GM12878 (cell line): Measurements from ENCODE around the gene SLC37A1. TPM values are rescaled to one million over a fixed set of nuclear protein-coding genes. Genes with fewer than 3 reads are reported as not detected.

Experiments used
- ATF2 ChIP-seq: IDR thresholded peaks from 2 replicates; pipeline ENCODE4 v1.6.1; 2012; ENCODE audit warnings: low read length, inconsistent platforms
- ATF7 ChIP-seq: fragments of 450-650 bp; IDR thresholded peaks from 2 replicates; pipeline ENCODE4 v1.6.1; 2016; ENCODE audit warnings: low read depth, mild to moderate bottlenecking
- CBFB ChIP-seq: IDR thresholded peaks from 2 replicates; pipeline ENCODE4 v1.6.1; 2016; ENCODE audit warnings: antibody characterized with exemption, low read depth
- CBX3 ChIP-seq: fragments of 200-600 bp; sonication (generic); IDR thresholded peaks from 2 replicates; pipeline ENCODE4 v1.6.1; 2016; ENCODE audit warnings: low read depth, borderline replicate concordance
- CREM ChIP-seq: IDR thresholded peaks from 2 replicates; pipeline ENCODE4 v1.6.1; 2014; ENCODE audit warnings: antibody characterized with exemption, low read depth
- EZH2 ChIP-seq: IDR thresholded peaks from 2 replicates; pipeline ENCODE4 v1.6.1; 2012; ENCODE audit warnings: low read depth, mild to moderate bottlenecking, control low read depth, inconsistent platforms, low read length, borderline replicate concordance; ENCODE audit not compliant: control insufficient read depth
- GABPA ChIP-seq: IDR thresholded peaks from 2 replicates; pipeline ENCODE4 v1.6.1; 2014; ENCODE audit warnings: antibody characterized with exemption, low read depth, mild to moderate bottlenecking, inconsistent platforms
- GATAD2B ChIP-seq: fragments of 450-650 bp; conservative IDR thresholded peaks from 2 replicates; pipeline ENCODE4 v1.6.1; 2017; ENCODE audit warnings: low read depth, mild to moderate bottlenecking, moderate library complexity
- HDAC6 ChIP-seq: fragments of 200-600 bp; sonication (generic); IDR thresholded peaks from one replicate; pipeline ENCODE4 v1.8.0; 2017; ENCODE audit warnings: antibody characterized with exemption; ENCODE audit not compliant: unreplicated experiment
- IKZF1 ChIP-seq: fragments of 450-650 bp; conservative IDR thresholded peaks from 2 replicates; pipeline ENCODE4 v1.6.1; 2017; ENCODE audit warnings: antibody characterized with exemption, mild to moderate bottlenecking
- IKZF2 ChIP-seq, 2 experiments: fragments of 450-650 bp; IDR thresholded peaks; 2 replicates each; pipeline ENCODE4 v1.6.1; 2017; ENCODE audit warnings: mild to moderate bottlenecking in 2 of 2, moderate library complexity in 2 of 2
- JUNB ChIP-seq: IDR thresholded peaks from 2 replicates; pipeline ENCODE4 v1.6.1; 2016; ENCODE audit warnings: antibody characterized with exemption, mild to moderate bottlenecking
- MAX ChIP-seq: IDR thresholded peaks from 2 replicates; pipeline ENCODE4 v1.6.1; 2012; ENCODE audit warnings: low read depth, low read length, improper control_type of control experiment
- NBN ChIP-seq: fragments of 450-650 bp; IDR thresholded peaks from 2 replicates; pipeline ENCODE4 v1.6.1; 2016
- NR2F1 ChIP-seq: fragments of 450-650 bp; conservative IDR thresholded peaks from 2 replicates; pipeline ENCODE4 v1.6.1; 2017; ENCODE audit warnings: mild to moderate bottlenecking
- PAX5 ChIP-seq: IDR thresholded peaks from 2 replicates; pipeline ENCODE4 v1.6.1; 2011; ENCODE audit warnings: low read depth, low read length, borderline replicate concordance
- STAT3 ChIP-seq: IDR thresholded peaks from 2 replicates; pipeline ENCODE4 v1.6.1; 2011; ENCODE audit warnings: low read depth, low read length, improper control_type of control experiment
- SUZ12 ChIP-seq: fragments of 200-600 bp; sonication (generic); IDR thresholded peaks from one replicate; pipeline ENCODE4 v1.6.1; 2018; ENCODE audit warnings: antibody characterized with exemption, mild to moderate bottlenecking; ENCODE audit not compliant: unreplicated experiment
- TCF3 ChIP-seq: IDR thresholded peaks from 2 replicates; pipeline ENCODE4 v1.6.1; 2012; ENCODE audit warnings: low read depth, mild to moderate bottlenecking, low read length, borderline replicate concordance; ENCODE audit not compliant: insufficient read depth
- ZBTB40 ChIP-seq: fragments of 450-650 bp; IDR thresholded peaks from 2 replicates; pipeline ENCODE4 v1.6.1; 2016; ENCODE audit warnings: mild to moderate bottlenecking, moderate library complexity, borderline replicate concordance
- ZNF24 ChIP-seq: fragments of 450-650 bp; IDR thresholded peaks from 2 replicates; pipeline ENCODE4 v1.6.1; 2017; ENCODE audit warnings: antibody characterized with exemption, mild to moderate bottlenecking
- polyA plus RNA-seq, 11 experiments: library from polyadenylated mRNA; depleted of rRNA in 4 of 11; unstranded in 6 of 11; stranded (reverse) in 5 of 11; fragments of >200 nt; fragmentation: Nextera tagmentation in 4 of 11; fragmentation: Illumina TruSeq in 1 of 11; extraction: Ambion mirVana in 4 of 11; extraction: Trizol in 1 of 11; gene quantifications; 1 replicate in 1 of 11; 2 replicates in 10 of 11; pipeline versions ENCODE4 v1.2.1 to v1.2.3, GENCODE V29; 2011 to 2016; ENCODE audit warnings: inconsistent platforms in 2 of 11, missing spikeins in 2 of 11, low read depth in 1 of 11
- total RNA-seq, 4 experiments: library from RNA; depleted of rRNA in 3 of 4; stranded (reverse); fragments of >200 nt in 3 of 4; fragmentation: Illumina TruSeq in 1 of 4; extraction: Trizol in 1 of 4; gene quantifications; 2 replicates each; pipeline versions ENCODE4 v1.2.1 to v1.2.3, GENCODE V29; 2013 to 2021
- TF ChIP-seq, protein P1 (sequence below): fragments of 450-650 bp; IDR thresholded peaks from 2 replicates; pipeline ENCODE4 v1.6.1; 2016; ENCODE audit warnings: mild to moderate bottlenecking
- TF ChIP-seq, protein P2 (sequence below): fragments of 450-650 bp; IDR thresholded peaks from 2 replicates; pipeline ENCODE4 v1.6.1; 2017; ENCODE audit warnings: mild to moderate bottlenecking, low read depth, inconsistent platforms; ENCODE audit not compliant: poor library complexity, severe bottlenecking

The SLC37A1 gene
- total and polyA plus RNA-seq, 10 of the 15 experiments (the other 5 are each of a cell fraction or from before 2014, with no cell fraction given), result 1.1 to 35.5 (median 24.4) TPM

DNA sequence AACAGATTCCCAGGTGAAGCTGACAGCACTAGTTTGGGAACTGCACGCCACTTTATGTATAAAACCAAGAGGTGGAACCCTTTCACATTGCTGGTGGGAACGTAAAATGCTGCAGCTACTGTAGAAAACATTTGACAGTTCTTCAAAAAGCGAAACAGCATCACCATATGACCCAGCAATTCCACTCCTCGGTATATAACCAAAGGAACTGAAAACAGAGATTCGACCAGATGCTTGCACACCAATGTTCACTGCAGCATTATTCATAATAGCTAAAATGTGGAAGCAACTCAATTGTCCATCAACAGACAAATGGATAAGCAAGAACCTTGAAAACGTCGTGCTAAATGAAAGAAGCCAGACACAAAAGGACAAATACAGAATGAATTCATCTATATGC lies 35.1 kb upstream of the SLC37A1 start (continued):
- TF ChIP-seq STAT3 (no peak), IKZF1 (peak; percentile 61), ZBTB40 (no peak), GABPA (0 out of 2 replicates have a peak, but pooled peaks have one; percentile 35), CBX3 (no peak), ATF7 (peak; percentile 69), ZNF24 (peak; percentile 74), CBFB (no peak), PAX5 (peak; percentile 65; the same call in 1 of the 2 replicates), MAX (no peak), IKZF2 (IDR thresholded peaks at IDR 0.05) (peak; percentile 78 to 83; a peak in 3 of 4 replicates), SUZ12 (no peak), GATAD2B (0 out of 2 replicates have a peak, but pooled peaks have one; percentile 7), JUNB (peak; percentile 33; the same call in 1 of the 2 replicates), EZH2 (no peak), CREM (0 out of 2 replicates have a peak, but pooled peaks have one; percentile 49), NR2F1 (no peak), NBN (0 out of 2 replicates have a peak, but pooled peaks have one; percentile 72), HDAC6 (no peak), ATF2 (peak; percentile 74; the same call in 1 of the 2 replicates), TCF3 (peak; percentile 55; the same call in 1 of the 2 replicates)
- TF ChIP-seq, protein P1, sequence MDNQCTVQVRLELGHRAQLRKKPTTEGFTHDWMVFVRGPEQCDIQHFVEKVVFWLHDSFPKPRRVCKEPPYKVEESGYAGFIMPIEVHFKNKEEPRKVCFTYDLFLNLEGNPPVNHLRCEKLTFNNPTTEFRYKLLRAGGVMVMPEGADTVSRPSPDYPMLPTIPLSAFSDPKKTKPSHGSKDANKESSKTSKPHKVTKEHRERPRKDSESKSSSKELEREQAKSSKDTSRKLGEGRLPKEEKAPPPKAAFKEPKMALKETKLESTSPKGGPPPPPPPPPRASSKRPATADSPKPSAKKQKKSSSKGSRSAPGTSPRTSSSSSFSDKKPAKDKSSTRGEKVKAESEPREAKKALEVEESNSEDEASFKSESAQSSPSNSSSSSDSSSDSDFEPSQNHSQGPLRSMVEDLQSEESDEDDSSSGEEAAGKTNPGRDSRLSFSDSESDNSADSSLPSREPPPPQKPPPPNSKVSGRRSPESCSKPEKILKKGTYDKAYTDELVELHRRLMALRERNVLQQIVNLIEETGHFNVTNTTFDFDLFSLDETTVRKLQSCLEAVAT, result peak; percentile 43; the same call in 1 of the 2 replicates
- TF ChIP-seq, protein P2, sequence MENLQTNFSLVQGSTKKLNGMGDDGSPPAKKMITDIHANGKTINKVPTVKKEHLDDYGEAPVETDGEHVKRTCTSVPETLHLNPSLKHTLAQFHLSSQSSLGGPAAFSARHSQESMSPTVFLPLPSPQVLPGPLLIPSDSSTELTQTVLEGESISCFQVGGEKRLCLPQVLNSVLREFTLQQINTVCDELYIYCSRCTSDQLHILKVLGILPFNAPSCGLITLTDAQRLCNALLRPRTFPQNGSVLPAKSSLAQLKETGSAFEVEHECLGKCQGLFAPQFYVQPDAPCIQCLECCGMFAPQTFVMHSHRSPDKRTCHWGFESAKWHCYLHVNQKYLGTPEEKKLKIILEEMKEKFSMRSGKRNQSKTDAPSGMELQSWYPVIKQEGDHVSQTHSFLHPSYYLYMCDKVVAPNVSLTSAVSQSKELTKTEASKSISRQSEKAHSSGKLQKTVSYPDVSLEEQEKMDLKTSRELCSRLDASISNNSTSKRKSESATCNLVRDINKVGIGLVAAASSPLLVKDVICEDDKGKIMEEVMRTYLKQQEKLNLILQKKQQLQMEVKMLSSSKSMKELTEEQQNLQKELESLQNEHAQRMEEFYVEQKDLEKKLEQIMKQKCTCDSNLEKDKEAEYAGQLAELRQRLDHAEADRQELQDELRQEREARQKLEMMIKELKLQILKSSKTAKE, result peak; percentile 82
